Small intestine (tissue), 7 donors: ENCODE results near the gene SYCP3. TPM values are rescaled to one million over a fixed set of nuclear protein-coding genes. Genes with fewer than 3 reads are reported as not detected.
"Not testable (repeated sequence)": the region's sequence is repeated elsewhere in the genome, so short reads cannot be mapped to it uniquely, and the experiment has no call there.

Experiments
- DNase-seq, 2 donors: peaks; one replicate each; pipeline versions ENCODE4 v3.0.0 to v3.0.0-alpha.2; 2013
- FAIRE-seq: peaks from 2 replicates; lab custom pipeline; 2012; peaks lifted over from hg19 to GRCh38; lab: Jason Lieb, UNC
- H3K27ac ChIP-seq, 3 donors: one replicate each; pipeline ENCODE4 v1.5.1; 2013; ENCODE audit warnings: low read length in 2 of 3, mild to moderate bottlenecking in 2 of 3, control low read depth in 1 of 3, inconsistent platforms in 1 of 3, low read depth in 1 of 3, moderate library complexity in 1 of 3
- H3K27me3 ChIP-seq, 3 donors: one replicate each; pipeline ENCODE4 v1.6.1; 2013; ENCODE audit warnings: low read length in 3 of 3, inconsistent platforms in 1 of 3; ENCODE audit not compliant: control insufficient read depth in 3 of 3, insufficient read depth in 3 of 3
- H3K36me3 ChIP-seq, 3 donors: one replicate each; pipeline ENCODE4 v1.6.1; 2013; ENCODE audit warnings: low read length in 3 of 3, inconsistent platforms in 1 of 3, low read depth in 1 of 3, mild to moderate bottlenecking in 1 of 3, moderate library complexity in 1 of 3; ENCODE audit not compliant: control insufficient read depth in 3 of 3, insufficient read depth in 2 of 3
- H3K4me1 ChIP-seq, 3 donors: one replicate each; pipeline ENCODE4 v1.6.1; 2013; ENCODE audit warnings: low read length in 2 of 3, inconsistent platforms in 1 of 3, low read depth in 1 of 3, mild to moderate bottlenecking in 1 of 3, moderate library complexity in 1 of 3; ENCODE audit not compliant: control insufficient read depth in 3 of 3, insufficient read depth in 2 of 3
- H3K4me3 ChIP-seq, 3 donors: one replicate each; pipeline ENCODE4 v1.5.1; 2013; ENCODE audit warnings: low read length in 3 of 3, control low read depth in 1 of 3, inconsistent platforms in 1 of 3, low read depth in 1 of 3, mild to moderate bottlenecking in 1 of 3, moderate library complexity in 1 of 3
- H3K9me3 ChIP-seq, 2 donors: one replicate each; pipeline ENCODE4 v1.6.1; 2013; ENCODE audit warnings: low read depth in 1 of 2, low read length in 1 of 2; ENCODE audit not compliant: control insufficient read depth in 2 of 2, insufficient read depth in 1 of 2
- WGBS, 3 donors: extraction: QIAGEN DNeasy Blood & Tissue Kit; methylation state at CpG; one replicate each; pipeline ENCODE4 v1.1.7; 2013; 5-methylcytosine and 5-hydroxymethylcytosine counted together
- polyA plus RNA-seq, 4 donors: library from polyadenylated mRNA; stranded (reverse) in 3 of 4; unstranded in 1 of 4; fragments of 200-250 nt in 3 of 4; fragments of 120-200 nt in 1 of 4; gene quantifications; one replicate each; pipeline versions ENCODE4 v1.2.1 to v1.2.3, GENCODE V29; 2013
- donor health status: healthy with polysubstance abuse.
- donor health status: control.
- donor health status: control.
- donor health status: Bipolar disorder and iron deficiency.
- donor health status: healthy.

The SYCP3 gene
- polyA plus RNA-seq, 4 donors = 0.13 to 1.5 TPM; not detected in 2

DNA sequence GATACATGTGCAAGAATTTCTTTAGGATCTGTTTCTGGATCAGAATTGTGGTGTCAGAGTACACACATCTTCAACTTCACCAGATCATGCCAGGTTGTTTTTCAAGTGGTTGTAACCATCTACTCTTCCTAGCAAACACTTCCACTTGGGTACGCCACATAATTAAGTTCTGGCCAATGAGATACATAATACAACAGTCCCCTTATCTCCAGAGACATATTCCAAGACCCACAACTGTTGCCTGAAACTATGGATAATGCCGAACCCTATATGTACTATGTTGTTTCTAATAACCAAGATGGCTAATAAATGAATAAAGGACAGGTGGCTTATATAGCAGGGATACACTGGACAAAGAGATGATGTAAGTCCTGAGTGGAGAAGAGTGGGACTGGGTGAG is 44.3 kb downstream of the SYCP3 start:
- Histone ChIP-seq H3K9me3 (peaks cover 0 to 9% of the 10 kb centered on the region in 2 donors), H3K4me1 (peaks cover 2 to 42% (median 7%) of the 10 kb centered on the region in 3 donors), H3K4me3 (no peak overlapping the region), H3K27me3 (no peaks in the 10 kb centered on the region), H3K27ac (peak overlapping the region in 1 of 3 donors; percentile 98), H3K36me3 (no peaks in the 10 kb centered on the region)
- DNase-seq = no peak
- WGBS, 3 donors = 80 to 89% (median 87%) methylated on average over 2 of the region's 2 CpGs
- no peak for FAIRE-seq

DNA sequence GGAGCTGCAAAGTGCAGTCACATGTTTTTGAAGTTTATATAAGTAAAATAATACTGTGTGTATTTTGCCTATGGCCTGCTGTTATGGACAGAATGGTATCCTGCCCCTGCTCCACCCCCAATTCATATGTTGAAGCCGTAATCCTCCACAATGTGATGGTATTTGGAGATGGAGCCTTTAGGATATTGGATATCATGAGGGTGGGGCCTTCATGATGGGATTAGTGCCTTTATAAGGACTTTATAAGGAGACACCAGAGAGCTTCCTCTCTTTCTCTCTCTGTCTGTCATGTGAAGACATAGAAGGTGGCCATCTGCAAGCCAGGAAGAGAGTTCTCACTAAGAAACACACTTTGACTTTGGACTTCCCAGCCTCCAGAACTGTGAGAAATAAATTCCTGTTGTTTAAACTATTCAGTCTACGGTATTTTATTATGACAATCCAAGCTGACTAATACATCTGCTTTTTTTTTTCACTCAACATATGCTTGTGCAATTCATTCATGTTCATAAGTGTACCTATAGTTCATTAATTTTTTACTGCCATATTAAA is 44.9 kb downstream of the SYCP3 start:
- DNase-seq = no peak
- 72 to 87% (median 77%) methylated on average over 2 of the region's 2 CpGs for WGBS, 3 donors
- no peaks in the 10 kb centered on the region for H3K27me3 ChIP-seq
- no peak overlapping the region for H3K27ac ChIP-seq
- peaks cover 2 to 41% (median 4%) of the 10 kb centered on the region in 3 donors for H3K4me1 ChIP-seq
- no peaks in the 10 kb centered on the region for H3K36me3 ChIP-seq
- H3K4me3 ChIP-seq = no peak overlapping the region
- no peak for FAIRE-seq
- H3K9me3 ChIP-seq = peaks cover 0 to 9% of the 10 kb centered on the region in 2 donors

DNA sequence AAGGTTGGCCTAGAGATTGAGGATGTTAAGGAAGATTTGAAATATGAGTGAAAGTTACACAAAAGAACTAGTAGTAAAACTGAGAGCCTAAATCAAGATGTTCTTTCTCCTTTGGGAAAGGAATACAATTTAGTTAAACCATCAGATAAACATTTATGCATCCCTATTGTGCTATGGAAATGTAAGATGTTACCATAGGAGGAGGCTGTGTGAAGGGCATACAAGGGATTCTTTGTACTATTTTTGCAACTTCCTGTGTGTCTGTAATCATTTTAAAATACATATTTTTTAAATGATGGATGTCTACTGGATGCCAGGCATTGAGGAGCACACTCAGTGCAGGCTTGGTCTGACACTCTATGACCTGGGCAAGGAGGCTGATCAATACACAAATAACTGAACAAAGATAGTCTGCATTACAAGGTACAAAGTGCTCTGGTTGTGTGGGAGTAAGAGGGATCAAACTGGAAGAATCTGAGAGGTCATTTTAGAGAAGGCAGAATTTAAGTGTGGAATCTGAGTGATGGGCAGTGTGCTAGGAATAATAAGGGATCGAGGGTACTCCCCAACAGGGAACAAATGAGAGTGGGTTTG is 47.7 kb downstream of the SYCP3 start:
- H3K27ac ChIP-seq = peak overlapping the region in 1 of 3 donors; percentile 49
- H3K4me1 ChIP-seq = peaks cover 2 to 47% (median 4%) of the 10 kb centered on the region in 3 donors
- peaks cover 0 to 9% of the 10 kb centered on the region in 2 donors for H3K9me3 ChIP-seq
- H3K4me3 ChIP-seq = no peak overlapping the region
- no peaks in the 10 kb centered on the region for H3K36me3 ChIP-seq
- DNase-seq = peak in 1 of 2 donors; percentile 68
- WGBS, 3 donors = 82 to 89% (median 88%) methylated on average over 1 of the region's 1 CpG
- no peak for FAIRE-seq
- H3K27me3 ChIP-seq = no peaks in the 10 kb centered on the region

DNA sequence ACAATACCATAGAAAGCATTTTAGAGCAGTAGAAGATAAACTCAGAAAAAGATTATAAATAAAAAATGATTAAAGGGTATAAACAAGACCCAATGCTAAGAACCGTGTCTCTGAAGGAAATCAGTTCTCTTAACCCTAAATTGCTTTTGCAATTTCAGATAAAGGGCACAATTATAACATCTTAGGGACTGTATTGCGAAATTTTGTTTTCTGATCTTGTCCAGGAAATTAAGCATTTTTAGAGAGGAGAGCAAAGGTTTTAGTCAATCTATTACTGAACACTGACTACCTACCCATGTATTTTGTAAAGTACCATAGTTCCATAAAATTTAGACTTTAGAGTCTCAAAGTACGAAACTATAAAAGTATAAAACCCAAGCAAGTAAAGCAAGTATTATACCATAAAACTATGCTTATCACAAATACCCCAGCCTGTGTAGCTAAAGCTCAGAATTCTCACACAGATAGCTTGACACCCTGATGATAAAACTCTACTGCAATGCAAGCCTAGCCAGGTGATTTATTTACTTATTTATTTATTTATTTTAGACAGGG is 48.6 kb downstream of the SYCP3 start:
- H3K27ac ChIP-seq = no peak overlapping the region
- H3K27me3 ChIP-seq = no peaks in the 10 kb centered on the region
- H3K36me3 ChIP-seq = no peaks in the 10 kb centered on the region
- FAIRE-seq (peak; percentile 68), DNase-seq (peak; percentile 74 to 79)
- peaks cover 0 to 39% (median 2%) of the 10 kb centered on the region in 3 donors for H3K4me1 ChIP-seq
- H3K9me3 ChIP-seq = peaks cover 0 to 9% of the 10 kb centered on the region in 2 donors
- H3K4me3 ChIP-seq = no peak overlapping the region
- WGBS, 3 donors = 11 to 41% (median 22%) methylated on average over 3 of the region's 3 CpGs

DNA sequence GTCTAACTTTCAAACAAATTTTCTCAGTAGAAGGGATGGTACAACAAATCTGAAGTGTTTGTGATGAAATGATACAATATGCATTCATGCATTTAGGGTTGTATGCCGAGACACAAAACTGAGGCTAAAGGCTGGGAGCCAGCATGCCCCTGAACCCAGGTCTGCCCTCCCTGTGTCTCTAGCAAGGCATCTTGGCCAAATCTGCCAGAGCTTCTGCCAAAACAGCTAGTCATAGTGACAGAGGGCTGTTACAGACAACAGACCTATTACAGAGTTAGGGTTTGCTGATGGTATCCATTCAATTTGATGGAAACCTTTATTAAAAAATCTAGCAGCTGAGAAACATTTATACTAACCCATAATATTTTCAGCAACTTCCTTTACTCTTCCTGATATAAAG is 53.1 kb downstream of the SYCP3 start:
- Histone ChIP-seq H3K27ac (no peak overlapping the region), H3K9me3 (no peaks in the 10 kb centered on the region), H3K36me3 (no peaks in the 10 kb centered on the region), H3K4me1 (peaks cover 0 to 18% (median 0%) of the 10 kb centered on the region in 3 donors), H3K4me3 (no peak overlapping the region), H3K27me3 (no peaks in the 10 kb centered on the region)
- WGBS, 3 donors = 93 to 96% (median 96%) methylated on average over 1 of the region's 1 CpG
- DNase-seq (no peak), FAIRE-seq (no peak)

DNA sequence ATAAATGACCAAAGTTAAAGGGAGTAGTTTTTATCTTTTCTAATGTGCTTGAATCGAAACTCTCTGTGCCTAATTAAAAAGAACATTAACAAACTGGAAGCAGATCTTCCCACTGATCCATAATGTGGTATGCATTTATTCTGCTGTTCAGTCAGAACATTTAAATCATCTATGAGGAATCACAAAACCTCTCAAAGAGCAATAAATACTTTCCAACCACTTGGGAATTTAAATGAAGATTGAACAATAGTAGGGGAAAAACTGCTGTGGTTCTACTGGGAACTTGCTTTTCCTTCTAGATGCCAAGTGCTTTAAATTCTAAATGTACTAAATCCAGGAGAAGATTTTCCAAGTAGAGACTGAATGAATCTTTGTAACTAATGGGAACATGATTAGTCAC is 54.2 kb downstream of the SYCP3 start:
- H3K4me1 ChIP-seq = peaks cover 0 to 12% (median 0%) of the 10 kb centered on the region in 3 donors
- WGBS, 3 donors = 69 to 89% (median 88%) methylated on average over 1 of the region's 1 CpG
- DNase-seq (no peak), FAIRE-seq (no peak)
- no peaks in the 10 kb centered on the region for H3K9me3 ChIP-seq
- no peak overlapping the region for H3K4me3 ChIP-seq
- H3K27ac ChIP-seq = no peak overlapping the region
- no peaks in the 10 kb centered on the region for H3K27me3 ChIP-seq
- no peaks in the 10 kb centered on the region for H3K36me3 ChIP-seq

DNA sequence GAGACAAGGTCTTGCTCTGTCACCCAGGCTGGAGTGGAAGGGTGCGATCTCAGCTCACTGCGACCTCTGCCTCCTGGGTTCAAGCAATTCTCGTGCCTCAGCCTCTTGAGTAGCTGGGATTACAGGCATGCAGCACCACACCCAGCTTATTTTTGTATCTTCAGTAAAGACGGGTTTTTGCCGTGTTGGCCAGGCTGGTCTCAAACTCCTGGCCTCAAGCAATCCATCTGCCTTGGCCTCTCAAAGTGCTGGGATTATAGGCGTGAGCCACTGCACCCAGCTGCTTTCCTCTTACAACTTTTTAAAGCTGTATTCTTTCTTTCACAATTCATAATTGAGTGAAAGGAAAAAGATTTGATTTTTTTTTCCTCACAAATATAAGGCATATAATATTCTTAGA is 57.6 kb downstream of the SYCP3 start:
- not testable (repeated sequence) for H3K9me3 ChIP-seq, FAIRE-seq, H3K27me3 ChIP-seq, H3K27ac ChIP-seq, H3K4me3 ChIP-seq, H3K36me3 ChIP-seq, DNase-seq, H3K4me1 ChIP-seq
- WGBS, 3 donors = 63 to 78% (median 72%) methylated on average over 6 of the region's 6 CpGs

DNA sequence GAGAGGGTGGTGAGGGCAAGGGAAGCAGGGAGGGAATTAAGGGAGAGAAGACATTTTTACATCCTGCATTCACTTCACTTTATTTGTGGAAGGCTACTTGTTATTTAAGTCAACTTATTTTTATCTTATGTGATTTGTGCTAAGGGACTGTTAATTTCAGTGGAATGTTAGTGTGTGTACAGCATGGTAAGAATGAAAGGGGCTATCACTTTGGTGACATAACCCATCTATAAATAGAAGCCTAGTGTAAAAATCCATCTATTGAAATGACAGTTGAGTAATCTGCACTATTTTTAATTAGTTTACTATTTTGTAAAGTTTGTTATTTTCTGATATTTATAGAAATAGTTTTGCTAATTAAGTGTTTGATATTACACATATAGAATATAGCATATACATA is 58.6 kb downstream of the SYCP3 start:
- H3K27ac ChIP-seq = no peak overlapping the region
- H3K9me3 ChIP-seq = no peaks in the 10 kb centered on the region
- FAIRE-seq (no peak), DNase-seq (no peak)
- H3K4me3 ChIP-seq = no peak overlapping the region
- no peaks in the 10 kb centered on the region for H3K4me1 ChIP-seq
- H3K27me3 ChIP-seq = no peaks in the 10 kb centered on the region
- H3K36me3 ChIP-seq = no peaks in the 10 kb centered on the region
